NB4 (cell line): Measurements from ENCODE around the gene EDIL3.

ENCODE experiments used
- POLR2A ChIP-seq: IDR thresholded peaks from 2 replicates; pipeline ENCODE4 v1.6.1; 2011; ENCODE audit warnings: mild to moderate bottlenecking; ENCODE audit not compliant: insufficient read length; ENCODE audit errors: extremely low read depth
- TF ChIP-seq, protein P1 (sequence below): IDR thresholded peaks from 2 replicates; pipeline ENCODE4 v1.6.1; 2011; ENCODE audit warnings: low read depth, low read length

DNA sequence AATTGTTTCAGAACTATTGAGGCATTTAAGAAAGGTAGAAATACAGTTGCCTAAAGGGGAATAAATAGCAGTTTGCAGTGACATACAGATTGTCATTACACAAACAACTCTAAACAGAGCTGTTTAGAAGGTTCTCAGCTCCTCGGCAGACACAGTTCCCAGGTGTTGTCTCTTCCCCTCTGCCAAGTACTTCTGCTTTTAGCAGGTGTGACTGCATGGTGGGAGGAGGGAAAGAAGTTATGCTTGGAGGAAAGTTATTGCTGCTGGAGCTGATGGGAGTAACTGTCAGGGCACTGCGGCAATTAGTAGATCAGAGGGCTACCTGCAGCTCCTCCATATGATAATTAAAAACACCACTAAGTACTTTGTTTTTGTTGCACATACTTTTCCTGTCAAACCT is 14.5 kb downstream of the EDIL3 start:
- no peak for TF ChIP-seq POLR2A
- TF ChIP-seq, protein P1, sequence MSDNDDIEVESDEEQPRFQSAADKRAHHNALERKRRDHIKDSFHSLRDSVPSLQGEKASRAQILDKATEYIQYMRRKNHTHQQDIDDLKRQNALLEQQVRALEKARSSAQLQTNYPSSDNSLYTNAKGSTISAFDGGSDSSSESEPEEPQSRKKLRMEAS = no peak
